HFFc6 (cell line): ENCODE measurements around the gene CDADC1. TPM values are rescaled to one million over a fixed set of nuclear protein-coding genes. Genes with fewer than 3 reads are reported as not detected.

Experiments used
- DNase-seq: peaks from one replicate; pipeline ENCODE4 v3.0.0-alpha.2; 2018
- H3K27ac Mint-ChIP-seq: 2 replicates; pipeline ENCODE4 v1.8.0; 2020; ENCODE audit warnings: mild to moderate bottlenecking, mixed read lengths
- H3K27me3 Mint-ChIP-seq: 2 replicates; pipeline ENCODE4 v1.8.0; 2021; ENCODE audit warnings: mild to moderate bottlenecking, moderate library complexity, mixed read lengths; ENCODE audit not compliant: insufficient read depth
- H3K36me3 Mint-ChIP-seq: 2 replicates; pipeline ENCODE4 v1.8.0; 2021; ENCODE audit warnings: low read depth, mixed read lengths
- H3K4me1 Mint-ChIP-seq: 2 replicates; pipeline ENCODE4 v1.8.0; 2020; ENCODE audit warnings: low read depth, mixed read lengths
- H3K4me3 Mint-ChIP-seq: 2 replicates; pipeline ENCODE4 v1.8.0; 2020; ENCODE audit warnings: mild to moderate bottlenecking, moderate library complexity, mixed read lengths
- H3K9me3 Mint-ChIP-seq: 2 replicates; pipeline ENCODE4 v1.8.0; 2020; ENCODE audit warnings: mild to moderate bottlenecking, mixed read lengths
- total RNA-seq, 6 experiments: library from RNA; stranded (reverse); fragmentation: NEBNext Ultra II Directional; extraction: Animal tissue kit (Norgen Biotek cat#: 25700); gene quantifications; 2 replicates in 1 of 6; 3 replicates in 5 of 6; pipeline ENCODE4 v1.2.3, GENCODE V29; 2021
- TF ChIP-seq, protein P1 (sequence below): fragments of 200-600 bp; sonication (generic); IDR thresholded peaks from 2 replicates; pipeline ENCODE4 v1.5.0; 2021; ENCODE audit warnings: antibody characterized with exemption, mild to moderate bottlenecking

CDADC1 gene
- total RNA-seq, 6 experiments from 2014 or later, result 5.3 to 8.7 (median 6.8) TPM

DNA sequence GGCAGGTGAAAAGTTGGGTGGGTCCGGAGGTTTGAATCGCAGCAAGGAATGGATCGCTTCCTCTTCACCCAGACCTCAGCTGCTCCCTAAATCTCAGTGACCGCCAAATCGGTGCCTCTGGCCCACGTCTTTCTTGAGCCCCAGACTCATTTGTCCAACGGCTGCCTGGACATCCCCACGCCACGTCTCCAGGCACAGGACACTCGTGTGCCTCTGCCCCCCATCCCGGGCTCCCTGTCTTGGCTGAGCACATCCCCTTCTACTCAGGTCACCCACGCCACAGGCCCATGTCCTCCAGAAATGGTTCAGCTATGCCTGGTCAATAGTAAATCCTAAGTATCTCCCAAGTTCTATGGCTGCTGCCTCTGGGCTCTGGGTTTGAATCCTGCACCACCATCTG, 56.6 kb downstream of the CDADC1 start:
- H3K27me3 Mint-ChIP-seq, result peaks cover 2% of the 10 kb centered on the region
- TF ChIP-seq, protein P1, sequence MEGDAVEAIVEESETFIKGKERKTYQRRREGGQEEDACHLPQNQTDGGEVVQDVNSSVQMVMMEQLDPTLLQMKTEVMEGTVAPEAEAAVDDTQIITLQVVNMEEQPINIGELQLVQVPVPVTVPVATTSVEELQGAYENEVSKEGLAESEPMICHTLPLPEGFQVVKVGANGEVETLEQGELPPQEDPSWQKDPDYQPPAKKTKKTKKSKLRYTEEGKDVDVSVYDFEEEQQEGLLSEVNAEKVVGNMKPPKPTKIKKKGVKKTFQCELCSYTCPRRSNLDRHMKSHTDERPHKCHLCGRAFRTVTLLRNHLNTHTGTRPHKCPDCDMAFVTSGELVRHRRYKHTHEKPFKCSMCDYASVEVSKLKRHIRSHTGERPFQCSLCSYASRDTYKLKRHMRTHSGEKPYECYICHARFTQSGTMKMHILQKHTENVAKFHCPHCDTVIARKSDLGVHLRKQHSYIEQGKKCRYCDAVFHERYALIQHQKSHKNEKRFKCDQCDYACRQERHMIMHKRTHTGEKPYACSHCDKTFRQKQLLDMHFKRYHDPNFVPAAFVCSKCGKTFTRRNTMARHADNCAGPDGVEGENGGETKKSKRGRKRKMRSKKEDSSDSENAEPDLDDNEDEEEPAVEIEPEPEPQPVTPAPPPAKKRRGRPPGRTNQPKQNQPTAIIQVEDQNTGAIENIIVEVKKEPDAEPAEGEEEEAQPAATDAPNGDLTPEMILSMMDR, result no peak
- no peak overlapping the region for H3K4me3 Mint-ChIP-seq
- peaks cover 28% of the 10 kb centered on the region for H3K4me1 Mint-ChIP-seq
- H3K9me3 Mint-ChIP-seq, result no peaks in the 10 kb centered on the region
- no peak for DNase-seq
- H3K27ac Mint-ChIP-seq, result no peak overlapping the region
- H3K36me3 Mint-ChIP-seq, result no peaks in the 10 kb centered on the region

DNA sequence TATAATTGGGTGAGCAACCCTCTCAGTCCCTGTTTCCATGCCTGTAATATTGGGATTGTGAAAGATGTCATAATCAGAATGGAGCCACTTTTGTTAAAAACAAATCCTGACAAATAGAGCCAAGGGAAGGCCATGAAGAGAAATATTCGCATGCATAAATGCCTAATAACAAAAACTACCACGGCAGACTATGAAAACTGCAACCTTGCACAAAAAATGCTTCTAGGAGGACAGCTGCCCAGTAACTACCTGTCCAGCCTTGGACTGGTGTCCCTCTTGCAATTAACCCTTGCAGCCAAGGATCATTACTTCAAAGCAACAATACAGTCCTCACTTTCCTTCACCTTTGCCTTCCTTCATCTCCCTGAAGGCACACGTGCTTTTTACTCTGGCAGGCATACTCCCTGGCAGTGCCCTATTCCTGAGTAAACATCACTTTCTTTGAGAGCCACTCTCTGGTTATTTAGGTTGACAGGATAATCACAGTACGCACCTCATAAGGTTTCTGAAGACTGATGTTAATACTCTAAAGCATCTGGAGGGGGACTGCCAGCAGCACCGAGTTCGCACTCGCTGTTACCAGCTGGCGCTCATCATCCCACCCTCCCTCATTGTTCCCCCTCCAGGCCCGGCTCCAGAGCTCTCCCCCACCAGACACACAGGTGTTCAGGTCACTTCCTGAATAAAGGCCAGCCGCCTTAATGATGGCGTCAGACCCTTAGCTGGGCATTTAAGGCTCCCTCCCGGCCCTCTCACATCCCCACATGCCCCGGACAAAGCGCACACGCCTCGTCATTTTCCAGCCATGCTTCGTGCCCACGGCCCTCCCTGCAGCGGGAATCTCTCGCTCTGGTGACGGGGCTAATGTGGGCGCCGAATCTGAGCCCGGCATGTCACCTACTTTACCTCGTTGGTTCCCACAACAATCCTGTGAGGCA, 57.3 kb downstream of the CDADC1 start:
- no peaks in the 10 kb centered on the region for H3K9me3 Mint-ChIP-seq
- H3K4me1 Mint-ChIP-seq, result peaks cover 27% of the 10 kb centered on the region
- H3K27me3 Mint-ChIP-seq, result peaks cover 2% of the 10 kb centered on the region
- no peak for DNase-seq
- no peaks in the 10 kb centered on the region for H3K36me3 Mint-ChIP-seq
- TF ChIP-seq, protein P1, result no peak
- no peak overlapping the region for H3K27ac Mint-ChIP-seq
- H3K4me3 Mint-ChIP-seq, result no peak overlapping the region

DNA sequence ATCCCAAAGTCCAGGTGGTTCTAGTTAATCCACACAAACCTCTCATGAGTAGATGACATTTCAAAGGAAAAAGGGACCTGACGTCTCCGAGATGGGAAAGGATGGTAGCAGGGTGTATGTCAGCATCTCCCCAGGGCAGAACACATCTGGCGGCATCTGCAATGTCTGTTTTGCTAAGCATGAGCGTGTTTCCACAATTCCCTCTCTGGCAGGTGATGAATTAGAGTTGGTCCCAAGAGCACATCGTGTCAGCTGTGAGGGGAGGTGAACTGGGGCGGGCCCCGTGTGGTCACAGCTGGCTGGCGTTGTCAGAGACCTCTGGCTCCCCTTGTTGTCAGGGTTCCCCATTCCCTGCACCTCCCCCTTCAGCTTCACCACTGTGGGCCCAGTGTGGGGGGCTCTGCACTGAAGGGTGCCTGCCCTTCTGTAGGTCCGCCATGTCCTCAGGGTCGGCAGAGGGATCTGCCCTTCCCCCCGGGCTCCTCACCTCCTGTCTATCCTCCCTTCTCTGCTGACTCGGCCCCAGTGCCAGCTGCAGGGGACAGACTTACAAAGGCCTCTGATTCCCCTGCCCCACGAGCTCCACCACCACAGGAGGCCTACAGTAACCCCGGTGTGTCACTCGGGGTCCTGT, 58.2 kb downstream of the CDADC1 start:
- no peaks in the 10 kb centered on the region for H3K36me3 Mint-ChIP-seq
- TF ChIP-seq, protein P1, result no peak
- peaks cover 23% of the 10 kb centered on the region for H3K4me1 Mint-ChIP-seq
- H3K9me3 Mint-ChIP-seq, result no peaks in the 10 kb centered on the region
- peaks cover 2% of the 10 kb centered on the region for H3K27me3 Mint-ChIP-seq
- no peak overlapping the region for H3K4me3 Mint-ChIP-seq
- DNase-seq, result no peak
- no peak overlapping the region for H3K27ac Mint-ChIP-seq

DNA sequence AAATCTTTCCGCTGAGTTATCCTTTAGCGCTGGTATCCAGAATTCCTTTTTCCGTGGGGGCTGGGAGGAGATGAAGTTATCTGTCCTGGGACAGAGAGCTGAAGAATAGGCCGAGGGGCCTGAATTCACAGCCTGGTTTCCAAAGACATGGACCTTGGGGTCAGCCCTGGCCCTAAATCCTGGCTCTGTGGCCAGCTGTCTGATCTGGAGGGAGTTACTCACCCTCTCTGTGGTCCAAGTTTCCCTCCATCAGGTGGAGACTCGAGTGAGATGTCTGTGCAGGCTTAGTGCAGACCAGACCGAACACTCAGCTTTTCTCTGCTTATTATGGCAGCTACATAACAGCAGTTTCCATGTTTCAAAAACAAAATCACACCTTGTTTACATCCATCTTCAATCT, 59.6 kb downstream of the CDADC1 start:
- no peaks in the 10 kb centered on the region for H3K36me3 Mint-ChIP-seq
- no peaks in the 10 kb centered on the region for H3K9me3 Mint-ChIP-seq
- no peak overlapping the region for H3K4me3 Mint-ChIP-seq
- TF ChIP-seq, protein P1, result no peak
- no peak for DNase-seq
- H3K27ac Mint-ChIP-seq, result no peak overlapping the region
- H3K27me3 Mint-ChIP-seq, result no peaks in the 10 kb centered on the region; the same call in 1 of the 2 replicates
- H3K4me1 Mint-ChIP-seq, result peaks cover 14% of the 10 kb centered on the region; the same call in 1 of the 2 replicates

DNA sequence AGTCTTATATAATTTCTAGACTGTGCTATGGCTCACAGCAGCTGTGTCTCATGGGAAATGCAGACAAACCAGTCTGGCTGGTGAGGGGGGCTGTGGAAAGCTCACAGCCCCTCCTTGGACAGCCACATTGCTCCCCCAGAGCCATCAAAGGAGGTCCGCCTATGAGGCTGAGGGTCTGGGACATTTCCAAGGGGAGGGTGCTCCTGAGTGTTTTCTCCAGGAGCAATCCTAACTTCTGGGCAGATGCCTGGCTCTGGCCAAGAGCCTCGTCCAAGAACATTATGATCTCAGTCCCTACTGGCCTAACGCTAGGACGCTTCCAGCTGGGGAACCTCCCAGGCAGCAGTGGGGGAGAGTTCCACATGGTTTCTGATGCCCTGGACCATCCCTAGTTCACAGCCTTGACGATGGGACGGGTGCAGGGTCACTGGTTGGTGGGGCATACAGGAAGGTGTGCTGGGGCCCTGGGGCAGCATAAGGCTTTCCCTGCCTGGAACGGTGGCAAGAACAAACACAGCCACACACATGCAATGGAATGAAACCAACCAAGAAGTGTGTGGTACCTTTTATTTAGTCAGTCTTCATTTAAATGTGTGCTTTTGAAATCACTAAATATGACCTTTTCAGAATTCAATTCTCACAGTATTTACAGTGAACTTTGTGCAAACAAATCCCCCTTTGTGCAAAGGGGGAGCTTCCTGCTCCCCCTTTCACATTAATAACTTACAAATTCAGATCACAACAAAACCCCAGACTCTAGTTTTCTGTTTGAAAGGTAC, 60.6 kb downstream of the CDADC1 start:
- Mint-ChIP-seq H3K27ac (no peak overlapping the region), H3K4me1 (peaks cover 13% of the 10 kb centered on the region), H3K27me3 (no peaks in the 10 kb centered on the region), H3K36me3 (no peaks in the 10 kb centered on the region), H3K4me3 (no peak overlapping the region), H3K9me3 (no peaks in the 10 kb centered on the region)
- DNase-seq, result no peak
- TF ChIP-seq, protein P1, result no peak
